Activated naive CD4-positive, alpha-beta T cell treated with Interleukin-2 at 50 U/mL for 16 hours (primary cell): Measurements from ENCODE around the gene C2orf42.
"Not testable (repeated sequence)": the region's sequence is repeated elsewhere in the genome, so short reads cannot be mapped to it uniquely, and the experiment has no call there.

Experiments used
- DNase-seq: peaks from one replicate; pipeline ENCODE4 v3.0.0-alpha.2; 2020

C2orf42 gene

GRCh38 chr2:70190418-70191243, at the start of gene C2orf42:
C2orf42 (minus strand) TSS chr2:70191019; CDS start chr2:70181985, 9,034 bp downstream.
- peak; percentile 98 for DNase-seq

GRCh38 chr2:70240599-70240998, 49.8 kb upstream of the C2orf42 start:
- DNase-seq, result no peak

- no peak for DNase-seq
Measured at GRCh38 chr2:70233926-70234325, 43.1 kb upstream of the C2orf42 start.

GRCh38 chr2:70226781-70227180, 36.0 kb upstream of the C2orf42 start:
- no peak for DNase-seq

GRCh38 chr2:70223305-70223704, 32.5 kb upstream of the C2orf42 start:
- DNase-seq, result not testable (repeated sequence)

GRCh38 chr2:70214953-70215549, 24.2 kb upstream of the C2orf42 start:
- no peak for DNase-seq

- DNase-seq, result no peak
Measured at GRCh38 chr2:70214365-70214764, 23.5 kb upstream of the C2orf42 start.

- DNase-seq, result no peak
Measured at GRCh38 chr2:70212298-70212932, 21.6 kb upstream of the C2orf42 start.

GRCh38 chr2:70211595-70211994, 20.8 kb upstream of the C2orf42 start:
- no peak for DNase-seq

- DNase-seq, result no peak
Measured at GRCh38 chr2:70204452-70204851, 13.6 kb upstream of the C2orf42 start.

- DNase-seq, result no peak
Measured at GRCh38 chr2:70203086-70203485, 12.3 kb upstream of the C2orf42 start.

GRCh38 chr2:70202236-70202806, 11.5 kb upstream of the C2orf42 start:
- no peak for DNase-seq

- DNase-seq, result no peak
Measured at GRCh38 chr2:70201831-70202230, 11.0 kb upstream of the C2orf42 start.

- no peak for DNase-seq
Measured at GRCh38 chr2:70201225-70201768, 10.5 kb upstream of the C2orf42 start.

- DNase-seq, result no peak
Measured at GRCh38 chr2:70199320-70199864, 8.6 kb upstream of the C2orf42 start.

- DNase-seq, result no peak
Measured at GRCh38 chr2:70192516-70192915, 1.7 kb upstream of the C2orf42 start.

GRCh38 chr2:70191244-70191735, 471 bp upstream of the C2orf42 start:
- no peak for DNase-seq

- no peak for DNase-seq
Measured at GRCh38 chr2:70188460-70188859, 2.4 kb downstream of the C2orf42 start.

- DNase-seq, result not testable (repeated sequence)
Measured at GRCh38 chr2:70187170-70187569, 3.6 kb downstream of the C2orf42 start.

GRCh38 chr2:70182689-70183088, 8.1 kb downstream of the C2orf42 start:
- DNase-seq, result no peak

GRCh38 chr2:70181363-70181956, 9.4 kb downstream of the C2orf42 start:
- DNase-seq, result no peak

GRCh38 chr2:70173520-70173919, 17.3 kb downstream of the C2orf42 start:
- no peak for DNase-seq
